Suprapubic skin (tissue), 4 donors: Measurements from ENCODE around the gene MARK3.

Source experiments
- POLR2A ChIP-seq, 2 donors: fragments of 450-650 bp; IDR thresholded peaks; one replicate each; pipeline ENCODE4 v1.6.1; 2017; ENCODE audit warnings: antibody characterized with exemption in 2 of 2, mild to moderate bottlenecking in 2 of 2, moderate library complexity in 2 of 2
- POLR2AphosphoS5 ChIP-seq, 3 donors: sonication (generic); formaldehyde crosslinking; IDR thresholded peaks; one replicate each; pipeline ENCODE4 v1.6.1; 2017; ENCODE audit warnings: antibody characterized with exemption in 3 of 3
- TF ChIP-seq, protein P1 (sequence below), 2 donors: fragments of 200-600 bp in 1 of 2; fragments of 450-650 bp in 1 of 2; sonication (generic) in 1 of 2; IDR thresholded peaks; one replicate each; pipeline ENCODE4 v1.5.1; 2016 to 2019; ENCODE audit warnings: antibody characterized with exemption in 2 of 2, mild to moderate bottlenecking in 1 of 2, moderate library complexity in 1 of 2

DNA sequence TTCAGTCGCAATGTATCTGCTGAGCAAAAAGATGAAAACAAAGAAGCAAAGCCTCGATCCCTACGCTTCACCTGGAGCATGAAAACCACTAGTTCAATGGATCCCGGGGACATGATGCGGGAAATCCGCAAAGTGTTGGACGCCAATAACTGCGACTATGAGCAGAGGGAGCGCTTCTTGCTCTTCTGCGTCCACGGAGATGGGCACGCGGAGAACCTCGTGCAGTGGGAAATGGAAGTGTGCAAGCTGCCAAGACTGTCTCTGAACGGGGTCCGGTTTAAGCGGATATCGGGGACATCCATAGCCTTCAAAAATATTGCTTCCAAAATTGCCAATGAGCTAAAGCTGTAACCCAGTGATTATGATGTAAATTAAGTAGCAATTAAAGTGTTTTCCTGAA is 117.7 kb downstream of the MARK3 start:
- TF ChIP-seq, protein P1, sequence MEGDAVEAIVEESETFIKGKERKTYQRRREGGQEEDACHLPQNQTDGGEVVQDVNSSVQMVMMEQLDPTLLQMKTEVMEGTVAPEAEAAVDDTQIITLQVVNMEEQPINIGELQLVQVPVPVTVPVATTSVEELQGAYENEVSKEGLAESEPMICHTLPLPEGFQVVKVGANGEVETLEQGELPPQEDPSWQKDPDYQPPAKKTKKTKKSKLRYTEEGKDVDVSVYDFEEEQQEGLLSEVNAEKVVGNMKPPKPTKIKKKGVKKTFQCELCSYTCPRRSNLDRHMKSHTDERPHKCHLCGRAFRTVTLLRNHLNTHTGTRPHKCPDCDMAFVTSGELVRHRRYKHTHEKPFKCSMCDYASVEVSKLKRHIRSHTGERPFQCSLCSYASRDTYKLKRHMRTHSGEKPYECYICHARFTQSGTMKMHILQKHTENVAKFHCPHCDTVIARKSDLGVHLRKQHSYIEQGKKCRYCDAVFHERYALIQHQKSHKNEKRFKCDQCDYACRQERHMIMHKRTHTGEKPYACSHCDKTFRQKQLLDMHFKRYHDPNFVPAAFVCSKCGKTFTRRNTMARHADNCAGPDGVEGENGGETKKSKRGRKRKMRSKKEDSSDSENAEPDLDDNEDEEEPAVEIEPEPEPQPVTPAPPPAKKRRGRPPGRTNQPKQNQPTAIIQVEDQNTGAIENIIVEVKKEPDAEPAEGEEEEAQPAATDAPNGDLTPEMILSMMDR (IDR thresholded peaks at IDR 0.05), result no peak
- TF ChIP-seq POLR2A (IDR thresholded peaks at IDR 0.05) (no peak), POLR2AphosphoS5 (IDR thresholded peaks at IDR 0.05) (no peak)
